ENCODE results near the gene PRR23B.
"Not testable (repeated sequence)": the region's sequence is repeated elsewhere in the genome, so short reads cannot be mapped to it uniquely, and the experiment has no call there.

PRR23B gene

DNA sequence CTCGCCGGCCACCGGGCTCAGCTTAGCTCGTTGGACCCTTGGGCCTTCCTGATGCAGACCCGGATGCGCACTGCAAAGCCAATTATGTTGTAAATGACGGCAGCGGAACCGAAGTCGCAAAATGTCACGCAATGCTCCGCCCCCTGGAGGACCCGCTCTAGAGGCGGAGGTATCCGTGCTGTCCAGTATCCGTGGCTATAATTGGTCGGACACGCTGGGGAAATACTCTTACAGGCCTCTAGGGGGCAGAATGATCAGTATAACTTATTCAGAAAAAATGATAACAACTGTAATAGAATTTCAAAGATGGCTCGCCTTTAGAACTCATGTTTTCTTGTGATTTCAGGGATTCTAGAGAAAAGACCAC is at the start of gene PRR23B:
PRR23B (minus strand) TSS at position 59 of the 367 bp plus-strand sequence. CDS start 265 bp downstream, outside the sequence.
- DNase-seq, result no peak

DNA sequence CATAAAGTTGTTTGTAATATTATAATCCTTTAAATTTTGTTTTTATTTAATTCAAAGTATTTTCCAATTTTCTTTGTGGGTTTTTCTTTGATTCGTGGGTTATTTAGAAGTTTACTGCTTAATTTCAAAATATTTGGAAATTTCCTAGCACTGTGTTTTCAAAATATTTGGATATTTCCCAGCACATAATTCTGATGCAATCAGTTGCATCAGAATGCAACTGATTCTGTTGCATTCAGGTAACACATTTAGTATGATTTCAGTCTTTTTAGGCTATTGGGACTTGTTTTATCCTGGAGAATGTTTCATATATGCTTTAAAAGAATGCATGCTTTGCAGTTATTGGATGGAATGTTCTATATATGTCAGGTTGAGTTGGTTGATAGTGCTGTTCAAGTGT is 42.2 kb upstream of the PRR23B start:
- DNase-seq, result no peak

GRCh38 chr3:139052802-139053600 is 32.3 kb upstream of the PRR23B start:
- no peak for DNase-seq

GRCh38 chr3:139044366-139045210 is 23.9 kb upstream of the PRR23B start, which contains the start of gene PRR23C:
TSS of gene PRR23C (minus strand) at chr3:139044892. CDS start at chr3:139044620, 272 bp downstream.
- no peak for DNase-seq

DNA sequence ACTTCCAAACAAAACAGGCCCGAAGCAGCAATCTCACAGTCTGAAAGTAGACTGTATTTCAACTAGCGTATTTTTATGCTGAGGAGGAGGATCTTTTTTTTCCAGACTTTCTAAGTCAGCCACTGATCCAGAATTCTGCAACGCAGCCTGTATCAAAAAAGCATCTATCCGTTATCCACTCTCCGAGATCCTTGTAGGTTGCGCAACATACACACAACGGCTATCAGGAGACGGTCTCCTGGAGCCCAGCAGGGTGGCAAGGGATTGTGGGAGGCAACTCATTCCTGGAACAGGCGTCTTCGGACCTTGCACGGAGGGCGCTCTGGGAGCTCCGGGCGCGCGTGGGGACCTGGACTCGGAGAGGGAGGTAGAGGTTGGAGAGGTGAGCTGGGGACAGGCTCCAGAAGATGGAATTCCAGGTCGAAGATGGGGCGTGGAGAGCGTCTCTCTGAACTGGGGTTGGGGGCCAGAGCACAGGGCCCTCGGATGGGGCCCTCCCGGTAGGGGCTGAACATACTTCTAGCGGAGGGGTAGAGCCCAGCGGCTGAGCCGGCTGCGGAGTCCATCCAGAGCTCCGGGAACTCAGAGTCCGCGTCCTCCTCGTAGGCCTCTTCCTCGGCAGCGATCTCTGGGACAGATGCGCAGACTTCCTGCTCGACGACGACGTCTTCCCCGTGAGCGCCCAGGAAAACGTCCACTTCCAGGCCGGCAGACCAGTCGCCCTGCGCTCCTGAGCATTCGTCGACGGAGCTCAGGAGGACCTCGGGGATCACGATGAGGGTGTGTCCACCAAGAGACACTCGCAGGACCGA is 23.0 kb upstream of the PRR23B start:
- no peak for DNase-seq

- DNase-seq, result no peak
Observed at GRCh38 chr3:139037478-139037877, 16.8 kb upstream of the PRR23B start.

DNA sequence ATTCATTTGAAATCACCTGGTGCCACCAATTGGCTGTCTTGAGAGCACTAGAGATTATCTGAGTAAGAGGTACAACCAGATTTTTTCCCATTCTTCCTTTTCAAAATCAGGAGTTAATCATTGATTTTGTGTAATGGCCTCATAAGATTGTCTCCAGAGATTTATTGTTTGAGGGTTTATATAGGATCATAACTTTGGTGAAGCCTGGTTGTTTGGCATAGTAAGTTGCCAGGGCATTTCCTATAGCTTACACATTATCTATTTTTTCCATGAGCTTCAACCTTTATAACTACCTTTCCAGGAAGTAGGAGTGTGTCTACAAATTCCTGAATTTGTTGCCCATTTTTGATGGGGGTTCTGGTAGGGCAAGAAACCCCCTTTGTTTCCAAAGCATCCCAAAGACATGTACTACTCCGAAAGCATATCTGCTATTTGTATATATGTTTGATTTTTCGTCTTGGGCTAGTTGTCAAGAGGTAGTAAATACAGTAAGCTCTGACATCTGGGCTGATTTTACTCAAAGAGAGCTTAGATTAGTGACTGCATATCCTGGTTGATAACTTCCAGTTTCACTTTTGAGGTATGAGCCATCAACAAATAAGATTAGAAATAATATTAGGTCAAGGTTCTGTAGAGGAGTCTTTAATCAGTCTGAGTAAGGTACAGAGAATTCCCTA is 11.7 kb upstream of the PRR23B start:
- no peak for DNase-seq

DNA sequence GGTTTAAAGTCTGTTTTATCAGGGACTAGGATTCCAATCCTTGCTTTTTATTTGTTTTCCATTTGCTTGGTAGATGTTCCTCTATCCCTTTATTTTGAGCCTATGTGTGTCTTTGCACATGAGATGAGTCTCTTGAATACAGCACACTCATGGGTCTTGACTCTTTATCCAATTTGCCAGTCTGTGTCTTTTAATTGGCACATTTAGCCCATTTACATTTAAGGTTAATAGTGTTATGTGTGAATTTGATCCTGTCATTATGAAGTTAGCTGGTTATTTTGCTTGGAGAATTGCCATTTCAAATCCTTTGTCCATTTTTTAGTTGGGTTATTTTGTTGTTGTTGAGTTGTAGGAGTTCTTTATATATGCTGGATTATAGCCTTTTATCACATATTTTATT is 9.8 kb upstream of the PRR23B start:
- DNase-seq, result not testable (repeated sequence)

- no peak for DNase-seq
Observed at GRCh38 chr3:139024968-139025367, 4.2 kb upstream of the PRR23B start.

GRCh38 chr3:139020036-139020867 is 474 bp downstream of the PRR23B start:
- no peak for DNase-seq

- DNase-seq, result no peak
Observed at GRCh38 chr3:139016430-139017048, 4.2 kb downstream of the PRR23B start.

- DNase-seq, result no peak
Observed at GRCh38 chr3:139006051-139006716, 14.5 kb downstream of the PRR23B start, which contains the start of gene PRR23A. TSS of gene PRR23A (minus strand) at chr3:139006268. CDS start at chr3:139006268, 0 bp downstream.

GRCh38 chr3:139005356-139005993 is 15.3 kb downstream of the PRR23B start:
- DNase-seq, result no peak

- DNase-seq, result no peak
Observed at GRCh38 chr3:138995706-138996105, 25.0 kb downstream of the PRR23B start.

GRCh38 chr3:138987181-138987580 is 33.5 kb downstream of the PRR23B start:
- DNase-seq, result no peak

DNA sequence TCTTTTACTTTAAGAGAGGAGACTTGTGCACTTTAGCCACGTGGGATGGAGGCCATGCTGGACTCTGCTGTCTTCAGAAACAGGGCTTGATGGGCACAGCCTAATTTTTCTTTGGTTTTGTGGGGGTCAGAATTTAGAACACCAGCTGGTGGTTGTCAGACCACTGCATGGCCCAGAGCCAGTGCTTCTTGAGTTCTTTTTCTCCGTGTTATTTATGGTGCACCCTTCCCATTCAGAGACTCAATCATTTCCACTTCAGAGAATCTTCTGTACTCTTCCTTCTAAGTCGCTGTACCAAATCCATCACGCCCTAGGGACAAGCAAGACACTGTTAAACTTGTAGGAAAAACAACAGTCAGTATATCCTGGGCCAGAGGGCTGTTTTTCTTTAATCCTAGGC is 34.8 kb downstream of the PRR23B start:
- no peak for DNase-seq

GRCh38 chr3:138984816-138985215 is 35.9 kb downstream of the PRR23B start:
- no peak for DNase-seq

DNA sequence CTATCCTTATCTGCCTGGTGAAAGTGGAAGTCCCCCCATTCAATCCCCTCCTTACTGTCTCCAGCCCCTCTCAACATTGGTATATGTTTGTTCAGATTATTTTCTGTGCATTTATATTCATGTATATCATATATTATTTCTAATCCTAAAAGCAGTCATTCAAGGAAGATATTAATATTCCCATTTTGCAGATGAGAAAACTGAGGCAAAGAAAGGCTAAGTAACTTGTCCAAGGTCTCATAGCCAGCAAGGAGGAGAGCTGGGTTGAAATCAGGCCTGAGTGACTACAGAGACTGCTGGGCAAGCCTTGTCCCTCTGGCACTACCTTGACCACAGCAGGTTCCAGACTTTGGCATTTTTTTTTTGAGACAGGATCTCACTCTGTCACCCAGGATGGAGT is 44.7 kb downstream of the PRR23B start:
- DNase-seq, result no peak

DNA sequence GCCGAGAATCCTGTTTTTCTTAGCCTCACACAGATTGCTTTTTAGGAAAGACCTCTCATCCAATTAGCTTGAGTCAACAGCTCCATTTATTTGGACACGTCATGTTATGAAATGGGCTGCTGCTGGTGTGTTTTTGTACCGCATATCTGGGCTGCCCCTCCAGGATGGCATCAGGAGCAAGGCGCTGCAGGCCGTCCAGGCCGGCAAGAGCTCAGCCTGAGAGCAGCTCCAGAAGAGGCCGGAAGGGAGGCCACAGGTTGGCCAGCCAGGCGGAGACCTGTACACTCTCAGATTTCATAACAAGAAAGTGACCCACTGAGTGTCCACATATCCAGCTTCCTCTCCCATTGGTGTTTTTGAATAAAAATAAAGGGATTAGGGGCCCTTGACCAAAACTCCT is 45.4 kb downstream of the PRR23B start:
- no peak for DNase-seq

GRCh38 chr3:138974462-138974861 is 46.3 kb downstream of the PRR23B start:
- no peak for DNase-seq
